Uterus (tissue), 4 donors: ENCODE data around the gene AKAP8. TPM values are rescaled to one million over a fixed set of nuclear protein-coding genes. Genes with fewer than 3 reads are reported as not detected.

Source experiments
- DNase-seq, 2 donors: peaks; one replicate each; pipeline ENCODE4 v3.0.0-alpha.2; 2019 to 2020
- H3K27ac ChIP-seq, 2 donors: fragments of 200-600 bp; sonication (generic); 1 replicate in 1 of 2; 2 replicates in 1 of 2; pipeline ENCODE4 v1.5.1; 2016 to 2018
- H3K27me3 ChIP-seq, 2 donors: fragments of 200-600 bp; sonication (generic); one replicate each; pipeline ENCODE4 v1.5.1; 2018 to 2019; ENCODE audit warnings: control low read depth in 1 of 2
- H3K36me3 ChIP-seq, 2 donors: fragments of 200-600 bp; sonication (generic); one replicate each; pipeline ENCODE4 v1.5.1; 2019; ENCODE audit warnings: control low read depth in 1 of 2
- H3K4me1 ChIP-seq, 2 donors: fragments of 200-600 bp; sonication (generic); one replicate each; pipeline ENCODE4 v1.5.1; 2018 to 2019; ENCODE audit warnings: control low read depth in 1 of 2
- H3K4me3 ChIP-seq, 2 donors: fragments of 200-600 bp; sonication (generic); 1 replicate in 1 of 2; 2 replicates in 1 of 2; pipeline ENCODE4 v1.5.1; 2018 to 2019; ENCODE audit warnings: mild to moderate bottlenecking in 1 of 2
- H3K9me3 ChIP-seq, 2 donors: fragments of 200-600 bp; sonication (generic); one replicate each; pipeline ENCODE4 v1.5.1; 2019; ENCODE audit warnings: control low read depth in 1 of 2
- POLR2A ChIP-seq, 2 donors: fragments of 450-650 bp; IDR thresholded peaks; one replicate each; pipeline ENCODE4 v1.6.1; 2016; ENCODE audit warnings: antibody characterized with exemption in 2 of 2, mild to moderate bottlenecking in 1 of 2, moderate library complexity in 1 of 2
- intact Hi-C: fragments of 100-400 bp; cut with DNase I; formaldehyde crosslinking; loops from one replicate; pipeline ENCODE4 v1.15.1; 2023; ENCODE audit warnings: low total_unique reads
- total RNA-seq, 4 donors: library from RNA; depleted of rRNA in 3 of 4; stranded (reverse); fragments of >200 nt in 3 of 4; gene quantifications; one replicate each; pipeline versions ENCODE4 v1.1.0 to v1.2.4, GENCODE V29; 2014 to 2023
- TF ChIP-seq, protein P1 (sequence below), 4 experiments: fragments of 200-600 bp in 2 of 4; fragments of 450-650 bp in 2 of 4; sonication (generic) in 2 of 4; IDR thresholded peaks; one replicate each; pipeline ENCODE4 v1.5.1; 2016 to 2019; ENCODE audit warnings: antibody characterized with exemption in 4 of 4, mild to moderate bottlenecking in 2 of 4, moderate library complexity in 1 of 4
- donor health status: DM: yes; HTN: yes; CAD: no.

Gene AKAP8
- total RNA-seq, 4 donors from 2014 or later, result 17.1 to 55.6 (median 39.2) TPM

DNA sequence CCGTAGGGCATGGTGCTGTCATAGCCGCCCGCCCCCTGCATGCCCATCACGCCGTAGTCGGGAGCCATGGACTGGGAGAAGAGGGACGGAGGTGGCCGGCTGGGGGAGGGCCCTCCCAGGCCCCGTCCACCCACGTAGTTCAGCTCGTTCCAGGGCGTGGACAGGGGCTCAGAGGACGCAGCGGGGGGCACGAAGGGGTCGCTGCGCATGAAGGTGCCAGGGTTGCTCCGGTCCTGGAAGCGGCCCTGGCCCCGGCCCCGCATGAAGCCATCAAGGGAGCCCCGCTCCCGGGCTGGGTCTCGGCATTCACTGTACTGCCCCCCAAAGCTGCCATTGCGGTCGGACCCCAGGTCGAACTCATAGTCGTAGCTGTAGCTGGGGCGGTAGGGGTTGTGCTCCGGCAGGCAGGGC is 6.7 kb downstream of the AKAP8 start:
- no peaks in the 10 kb centered on the region for H3K9me3 ChIP-seq
- no peak for TF ChIP-seq POLR2A (IDR thresholded peaks at IDR 0.05)
- TF ChIP-seq, protein P1, sequence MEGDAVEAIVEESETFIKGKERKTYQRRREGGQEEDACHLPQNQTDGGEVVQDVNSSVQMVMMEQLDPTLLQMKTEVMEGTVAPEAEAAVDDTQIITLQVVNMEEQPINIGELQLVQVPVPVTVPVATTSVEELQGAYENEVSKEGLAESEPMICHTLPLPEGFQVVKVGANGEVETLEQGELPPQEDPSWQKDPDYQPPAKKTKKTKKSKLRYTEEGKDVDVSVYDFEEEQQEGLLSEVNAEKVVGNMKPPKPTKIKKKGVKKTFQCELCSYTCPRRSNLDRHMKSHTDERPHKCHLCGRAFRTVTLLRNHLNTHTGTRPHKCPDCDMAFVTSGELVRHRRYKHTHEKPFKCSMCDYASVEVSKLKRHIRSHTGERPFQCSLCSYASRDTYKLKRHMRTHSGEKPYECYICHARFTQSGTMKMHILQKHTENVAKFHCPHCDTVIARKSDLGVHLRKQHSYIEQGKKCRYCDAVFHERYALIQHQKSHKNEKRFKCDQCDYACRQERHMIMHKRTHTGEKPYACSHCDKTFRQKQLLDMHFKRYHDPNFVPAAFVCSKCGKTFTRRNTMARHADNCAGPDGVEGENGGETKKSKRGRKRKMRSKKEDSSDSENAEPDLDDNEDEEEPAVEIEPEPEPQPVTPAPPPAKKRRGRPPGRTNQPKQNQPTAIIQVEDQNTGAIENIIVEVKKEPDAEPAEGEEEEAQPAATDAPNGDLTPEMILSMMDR (IDR thresholded peaks at IDR 0.05), result no peak
- no peak overlapping the region for H3K4me3 ChIP-seq
- peaks cover 4 to 22% of the 10 kb centered on the region in 2 donors for H3K4me1 ChIP-seq
- H3K36me3 ChIP-seq, result no peaks in the 10 kb centered on the region
- H3K27me3 ChIP-seq, result no peaks in the 10 kb centered on the region
- H3K27ac ChIP-seq, result no peak overlapping the region
- no peak for DNase-seq
- intact Hi-C loops, result no loop called here

- Histone ChIP-seq H3K36me3 (no peaks in the 10 kb centered on the region), H3K9me3 (no peaks in the 10 kb centered on the region), H3K27me3 (no peaks in the 10 kb centered on the region), H3K27ac (no peak overlapping the region), H3K4me3 (no peak overlapping the region), H3K4me1 (peaks cover 4 to 22% of the 10 kb centered on the region in 2 donors)
- TF ChIP-seq, protein P1 (IDR thresholded peaks at IDR 0.05), result no peak
- TF ChIP-seq POLR2A (IDR thresholded peaks at IDR 0.05), result no peak
- no peak for DNase-seq
- intact Hi-C loops, result no loop called here
These were observed 7.1 kb downstream of the AKAP8 start for GRCh38 chr19:15372470-15372869.

- no peak for DNase-seq
- Histone ChIP-seq H3K4me3 (no peak overlapping the region), H3K36me3 (no peaks in the 10 kb centered on the region), H3K27me3 (no peaks in the 10 kb centered on the region), H3K27ac (no peak overlapping the region), H3K4me1 (peaks cover 0 to 16% of the 10 kb centered on the region in 2 donors), H3K9me3 (no peaks in the 10 kb centered on the region)
- intact Hi-C loops, result no loop called here
- TF ChIP-seq POLR2A (IDR thresholded peaks at IDR 0.05), result no peak
- TF ChIP-seq, protein P1 (IDR thresholded peaks at IDR 0.05), result no peak
These were observed 7.7 kb downstream of the AKAP8 start for GRCh38 chr19:15371786-15372380.

GRCh38 chr19:15371119-15371518 is 8.5 kb downstream of the AKAP8 start:
- Histone ChIP-seq H3K36me3 (no peaks in the 10 kb centered on the region), H3K9me3 (no peaks in the 10 kb centered on the region), H3K27me3 (no peaks in the 10 kb centered on the region), H3K4me3 (no peak overlapping the region), H3K4me1 (peaks cover 0 to 10% of the 10 kb centered on the region in 2 donors), H3K27ac (no peak overlapping the region)
- intact Hi-C loops, result no loop called here
- no peak for TF ChIP-seq POLR2A (IDR thresholded peaks at IDR 0.05)
- TF ChIP-seq, protein P1 (IDR thresholded peaks at IDR 0.05), result no peak
- DNase-seq, result no peak

DNA sequence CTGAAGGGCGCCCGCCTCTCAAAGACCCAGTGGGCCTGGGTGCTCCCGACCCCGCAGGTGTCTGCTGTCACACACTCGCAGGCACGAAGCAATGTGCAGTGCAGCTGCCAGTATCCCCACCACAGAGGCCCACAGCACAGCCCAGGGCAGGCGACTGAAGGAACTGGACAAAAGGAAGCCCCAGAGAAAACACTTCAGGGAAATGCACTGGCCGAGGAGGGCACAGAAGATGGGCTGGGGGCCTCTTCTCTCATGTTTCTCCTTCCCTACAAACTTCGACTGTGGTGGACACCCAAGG is 10.0 kb downstream of the AKAP8 start:
- intact Hi-C loops, result no loop called here
- H3K4me1 ChIP-seq, result peaks cover 0 to 3% of the 10 kb centered on the region in 2 donors
- no peaks in the 10 kb centered on the region for H3K36me3 ChIP-seq

More for the DNA sequence above, 10.0 kb downstream of the AKAP8 start:
- H3K9me3 ChIP-seq, result no peaks in the 10 kb centered on the region
- no peak overlapping the region for H3K4me3 ChIP-seq
- TF ChIP-seq POLR2A (IDR thresholded peaks at IDR 0.05), result no peak
- TF ChIP-seq, protein P1 (IDR thresholded peaks at IDR 0.05), result no peak
- no peak for DNase-seq
- no peak overlapping the region for H3K27ac ChIP-seq
- H3K27me3 ChIP-seq, result no peaks in the 10 kb centered on the region
